ENCODE data around the gene HS2ST1.

The HS2ST1 gene

DNA sequence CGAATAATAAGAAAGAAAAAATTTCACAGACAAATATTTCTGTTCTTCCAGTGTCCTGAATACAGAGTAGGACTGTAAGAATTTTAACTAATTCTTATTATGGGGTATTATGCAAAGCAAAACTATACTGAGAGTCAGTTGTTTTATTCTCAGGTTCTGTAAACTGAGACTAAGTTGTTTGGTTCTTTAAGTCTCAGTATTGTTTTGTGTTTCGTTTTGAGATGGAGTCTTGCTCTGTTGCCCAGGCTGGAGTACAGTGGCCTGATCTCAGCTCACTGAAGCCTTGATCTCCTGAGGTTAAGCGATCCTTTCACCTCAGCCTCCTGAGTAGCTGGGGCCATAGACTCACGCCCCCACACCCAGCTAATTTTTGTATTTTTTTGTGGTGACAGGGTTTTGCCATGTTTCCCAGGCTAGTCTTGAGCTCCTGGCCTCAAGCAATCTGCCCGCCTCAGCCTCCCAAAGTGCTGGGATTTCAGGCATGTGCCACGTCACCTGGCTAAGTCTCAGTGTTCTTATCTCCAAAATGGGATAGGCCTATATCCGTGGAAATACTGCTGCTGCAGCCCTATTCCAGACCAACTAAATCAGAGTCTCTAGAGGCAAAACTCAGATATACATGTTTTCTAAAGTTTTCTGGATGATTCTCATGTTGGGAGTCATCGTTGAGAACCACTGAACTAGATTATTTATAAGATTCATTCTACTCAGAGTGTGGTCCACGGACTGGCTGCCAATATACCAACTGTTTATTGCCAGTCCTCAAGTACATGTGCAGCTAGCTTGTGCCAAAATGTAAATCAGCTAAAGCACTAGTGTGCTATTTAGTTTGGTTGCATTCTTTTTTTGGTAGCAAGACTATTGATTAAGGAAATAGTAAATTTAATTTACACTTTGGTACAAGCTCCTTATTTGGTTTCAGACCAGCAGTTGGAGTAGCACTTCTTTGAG, 116.6 kb downstream of the HS2ST1 start:
- TF ChIP-seq CTCF (IDR thresholded peaks at IDR 0.05) = no peak
- Histone ChIP-seq H3K27me3 (no peaks in the 10 kb centered on the region), H3K36me3 (no peaks in the 10 kb centered on the region), H3K27ac (no peak overlapping the region), H3K4me1 (ENCODE audit: control insufficient read depth in 1 of 2, insufficient read depth in 1 of 2, low read depth in 1 of 2, low read length in 1 of 2) (no peaks in the 10 kb centered on the region), H3K4me3 (ENCODE audit: low read depth in 1 of 2, low read length in 1 of 2) (no peak overlapping the region), H3K9me3 (no peaks in the 10 kb centered on the region)

DNA sequence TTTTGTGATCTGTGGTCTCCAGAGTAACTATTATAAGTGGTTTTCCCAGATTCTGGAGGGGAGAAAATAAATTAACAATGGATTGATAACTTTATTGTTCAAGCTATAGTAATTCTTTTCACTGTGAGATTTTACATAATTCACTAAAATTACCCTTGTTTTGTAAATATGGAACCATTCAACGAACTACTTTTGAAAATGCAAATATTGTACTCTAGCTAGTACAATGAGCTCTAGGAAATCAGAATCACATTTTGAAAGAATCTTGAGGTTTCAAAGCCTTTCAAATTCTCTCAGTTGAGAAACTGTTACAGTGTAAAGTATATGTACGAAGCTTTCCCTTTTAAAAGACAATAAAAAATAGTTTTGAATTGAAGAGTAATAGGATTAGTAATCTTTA, 119.9 kb downstream of the HS2ST1 start:
- H3K36me3 ChIP-seq = no peaks in the 10 kb centered on the region
- H3K27me3 ChIP-seq = no peaks in the 10 kb centered on the region
- TF ChIP-seq CTCF (IDR thresholded peaks at IDR 0.05) = no peak
- no peaks in the 10 kb centered on the region for H3K9me3 ChIP-seq
- H3K4me1 ChIP-seq (ENCODE audit: control insufficient read depth in 1 of 2, insufficient read depth in 1 of 2, low read depth in 1 of 2, low read length in 1 of 2) = no peaks in the 10 kb centered on the region
- no peak overlapping the region for H3K27ac ChIP-seq
- no peak overlapping the region for H3K4me3 ChIP-seq (ENCODE audit: low read depth in 1 of 2, low read length in 1 of 2)

- H3K27me3 ChIP-seq = no peaks in the 10 kb centered on the region
- no peaks in the 10 kb centered on the region for H3K4me1 ChIP-seq (ENCODE audit: control insufficient read depth in 1 of 2, insufficient read depth in 1 of 2, low read depth in 1 of 2, low read length in 1 of 2)
- H3K27ac ChIP-seq = no peak overlapping the region
- no peaks in the 10 kb centered on the region for H3K9me3 ChIP-seq
- no peak for TF ChIP-seq CTCF (IDR thresholded peaks at IDR 0.05)
- no peaks in the 10 kb centered on the region for H3K36me3 ChIP-seq
- H3K4me3 ChIP-seq (ENCODE audit: low read depth in 1 of 2, low read length in 1 of 2) = no peak overlapping the region
Observed at GRCh38 chr1:87039096-87039495, 124.7 kb downstream of the HS2ST1 start.

- H3K27ac ChIP-seq = no peak overlapping the region
Observed at GRCh38 chr1:87042111-87042811, 127.8 kb downstream of the HS2ST1 start.

DNA sequence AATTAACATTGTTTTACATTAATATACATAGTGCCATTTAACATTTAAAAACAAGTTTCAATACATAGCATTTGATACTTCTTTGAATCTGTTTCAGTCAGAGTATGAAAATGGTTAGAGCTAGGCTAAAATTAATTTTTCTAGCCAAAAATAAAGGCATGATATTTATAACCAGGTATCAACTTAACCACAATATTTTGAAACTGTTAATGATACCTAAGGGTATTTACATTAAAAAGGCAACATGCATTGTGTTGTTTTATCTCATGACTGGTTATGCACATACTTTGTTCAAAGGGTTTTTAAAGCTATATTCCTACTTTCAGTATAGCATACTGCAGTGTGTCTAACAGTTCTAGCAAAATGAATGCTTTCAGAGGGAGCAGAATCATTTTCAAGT, 130.0 kb downstream of the HS2ST1 start:
- no peaks in the 10 kb centered on the region for H3K9me3 ChIP-seq
- H3K4me3 ChIP-seq (ENCODE audit: low read depth in 1 of 2, low read length in 1 of 2) = no peak overlapping the region
- TF ChIP-seq CTCF (IDR thresholded peaks at IDR 0.05) = no peak
- no peak overlapping the region for H3K27ac ChIP-seq
- no peaks in the 10 kb centered on the region for H3K36me3 ChIP-seq
- H3K27me3 ChIP-seq = no peaks in the 10 kb centered on the region
- no peaks in the 10 kb centered on the region for H3K4me1 ChIP-seq (ENCODE audit: control insufficient read depth in 1 of 2, insufficient read depth in 1 of 2, low read depth in 1 of 2, low read length in 1 of 2)

More at GRCh38 chr1:87042111-87042811, 127.8 kb downstream of the HS2ST1 start:
- Histone ChIP-seq H3K36me3 (no peaks in the 10 kb centered on the region), H3K4me1 (ENCODE audit: control insufficient read depth in 1 of 2, insufficient read depth in 1 of 2, low read depth in 1 of 2, low read length in 1 of 2) (no peaks in the 10 kb centered on the region), H3K27me3 (no peaks in the 10 kb centered on the region), H3K9me3 (no peaks in the 10 kb centered on the region), H3K4me3 (ENCODE audit: low read depth in 1 of 2, low read length in 1 of 2) (no peak overlapping the region)
- TF ChIP-seq CTCF (IDR thresholded peaks at IDR 0.05) = no peak
